Right kidney (tissue), 1 donor: Measurements from ENCODE around the gene GRIK3.

Source experiments
- DNase-seq: peaks from one replicate; pipeline ENCODE4 v3.0.0-alpha.2; 2016

GRIK3 gene

DNA sequence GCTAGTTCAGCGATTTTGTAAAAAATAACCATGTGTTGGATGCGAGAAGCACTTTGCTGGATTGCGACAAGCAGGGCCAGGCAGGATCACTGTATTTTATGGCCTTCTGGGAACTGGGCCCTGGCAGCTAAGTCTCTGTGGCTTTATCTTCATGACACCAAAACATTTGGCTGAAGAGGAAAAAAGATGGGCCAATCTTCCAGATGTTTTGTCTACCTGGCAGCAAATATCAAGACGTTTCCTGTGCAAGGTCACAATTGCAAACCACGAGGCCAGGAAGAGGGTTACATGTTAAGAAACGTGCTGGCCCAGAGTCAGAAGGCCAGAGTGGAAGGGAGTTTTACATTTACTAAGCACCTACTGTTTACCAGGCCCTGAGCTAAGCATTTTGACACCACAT lies 22.1 kb downstream of the GRIK3 start:
- DNase-seq: no peak

DNA sequence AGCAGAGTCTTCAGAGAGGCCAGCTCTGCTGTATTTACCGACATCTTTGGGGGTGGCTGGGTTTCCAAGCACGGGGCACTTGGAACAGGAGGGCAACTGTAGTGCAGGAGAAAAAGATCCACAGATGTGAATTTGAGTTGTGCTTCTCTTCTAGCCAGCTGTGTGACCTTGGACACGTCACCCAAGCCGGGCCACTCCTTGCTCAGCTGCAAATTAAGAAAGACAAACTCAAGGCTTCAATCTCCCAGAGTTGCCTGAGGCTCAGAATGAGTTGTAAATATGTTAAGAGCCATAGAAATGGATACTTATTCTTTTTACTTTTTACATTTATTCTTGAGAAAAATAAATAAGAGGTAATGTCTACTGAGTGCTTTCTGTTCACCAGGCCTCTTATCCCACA lies 24.3 kb downstream of the GRIK3 start:
- no peak for DNase-seq

DNA sequence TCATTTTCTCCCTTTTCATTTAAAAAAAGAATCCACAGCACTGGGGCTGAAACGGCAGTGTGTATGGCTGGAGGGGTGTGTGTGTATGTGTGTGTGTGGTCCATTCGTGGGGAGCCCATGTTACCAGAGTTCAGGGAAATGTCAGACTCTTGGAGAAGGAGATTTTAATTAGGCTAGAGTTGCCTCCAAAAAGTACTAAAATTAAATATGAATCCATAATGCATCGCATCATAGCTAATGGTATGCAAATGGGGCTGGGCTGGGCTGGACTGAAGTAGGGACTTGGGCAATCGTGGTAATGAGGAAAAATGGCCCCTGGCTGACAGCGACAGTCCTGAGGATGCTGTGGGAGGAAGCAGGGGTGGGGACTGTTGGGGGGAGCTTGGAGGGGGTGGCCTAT lies 24.8 kb downstream of the GRIK3 start:
- DNase-seq: no peak

DNA sequence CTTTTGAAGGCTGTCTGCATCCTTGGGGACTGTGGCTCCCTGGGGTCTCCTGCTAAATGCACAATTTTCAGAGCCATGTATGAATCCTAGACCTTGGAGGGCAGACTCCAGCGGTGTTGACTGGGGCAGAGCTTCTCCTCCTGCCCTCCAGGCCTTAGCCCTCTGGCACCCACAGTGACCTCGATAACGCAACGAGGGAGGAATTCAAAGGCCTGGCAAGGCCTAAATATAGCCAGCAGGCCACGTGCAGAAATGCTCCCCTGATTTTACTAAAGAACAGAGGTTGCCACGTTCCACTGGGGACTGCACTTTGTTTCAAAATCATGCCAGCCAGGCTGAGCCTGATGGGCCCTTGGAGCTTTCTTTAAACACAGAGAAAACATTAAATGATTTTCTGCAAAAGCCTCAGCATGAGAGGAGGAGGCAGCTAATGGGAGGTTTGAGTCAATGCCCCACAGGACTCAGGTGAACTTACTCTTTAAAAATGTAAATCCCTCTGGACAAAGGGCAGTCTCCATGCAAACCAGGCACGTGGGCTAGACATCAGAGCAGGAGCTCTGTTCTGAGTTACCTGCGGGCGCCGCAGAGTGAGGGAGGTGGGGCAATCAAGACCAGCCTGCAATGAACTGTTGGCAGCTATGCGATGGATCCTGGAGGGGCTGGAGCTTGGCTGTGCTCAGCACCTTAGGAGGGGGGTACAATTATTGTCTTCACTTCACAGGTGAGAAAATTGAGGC lies 28.0 kb downstream of the GRIK3 start:
- DNase-seq: no peak

DNA sequence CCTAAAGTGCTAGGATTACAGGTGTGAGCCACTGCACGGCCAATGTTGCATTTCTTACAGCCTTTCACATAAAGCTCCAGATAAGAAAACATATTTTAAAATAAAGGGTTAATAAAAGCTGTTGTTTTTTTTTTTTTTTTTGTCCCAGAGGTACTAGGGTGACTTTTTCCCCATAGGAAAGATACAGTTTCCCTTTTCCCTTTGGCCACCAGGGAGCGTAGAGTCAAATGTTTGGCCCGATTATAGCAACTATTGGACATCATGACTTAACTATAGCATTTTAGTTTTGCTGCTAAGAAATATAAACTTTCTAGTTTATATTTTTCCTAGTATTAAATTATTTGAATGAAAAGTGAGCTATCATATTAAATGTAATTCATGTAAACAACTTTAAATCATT lies 31.4 kb downstream of the GRIK3 start:
- no peak for DNase-seq

DNA sequence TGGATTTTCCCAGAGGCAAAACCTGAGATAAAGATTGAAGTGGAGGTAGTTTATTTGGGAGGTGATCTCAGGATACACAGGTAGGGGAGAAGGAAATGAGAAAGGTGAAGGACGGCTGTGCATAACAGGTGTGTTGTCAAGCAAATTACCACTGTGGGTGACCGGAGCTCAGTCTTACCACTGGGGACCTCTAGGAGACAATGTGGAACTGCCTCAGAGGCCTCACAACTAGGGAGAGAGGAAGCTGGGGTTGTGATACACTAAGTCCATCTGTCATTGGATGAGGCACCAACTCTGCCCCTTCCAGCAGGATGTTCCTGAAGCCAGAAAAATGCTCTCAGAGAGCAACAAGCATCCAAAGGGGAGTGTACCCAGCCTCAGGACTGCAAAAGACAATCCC lies 32.6 kb downstream of the GRIK3 start:
- DNase-seq: no peak

DNA sequence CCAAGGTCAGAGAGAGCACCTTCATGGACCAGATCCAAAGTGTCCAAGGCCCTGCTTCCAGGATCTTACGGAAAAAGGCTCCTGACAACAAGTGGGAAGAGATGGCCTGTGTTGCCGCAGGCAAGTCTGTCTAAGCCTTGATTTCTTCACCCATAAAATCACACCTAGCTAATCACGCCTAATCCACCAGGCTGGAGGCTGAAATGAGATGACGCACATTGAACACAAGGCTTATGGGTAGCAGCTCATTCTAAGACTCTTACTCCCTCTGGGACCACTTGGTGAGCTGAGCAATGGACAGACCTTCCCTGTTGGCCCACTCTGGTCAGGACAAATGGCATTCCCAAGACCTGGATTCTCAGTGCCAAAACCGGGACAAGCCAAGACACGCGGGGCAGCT lies 38.2 kb downstream of the GRIK3 start:
- no peak for DNase-seq

DNA sequence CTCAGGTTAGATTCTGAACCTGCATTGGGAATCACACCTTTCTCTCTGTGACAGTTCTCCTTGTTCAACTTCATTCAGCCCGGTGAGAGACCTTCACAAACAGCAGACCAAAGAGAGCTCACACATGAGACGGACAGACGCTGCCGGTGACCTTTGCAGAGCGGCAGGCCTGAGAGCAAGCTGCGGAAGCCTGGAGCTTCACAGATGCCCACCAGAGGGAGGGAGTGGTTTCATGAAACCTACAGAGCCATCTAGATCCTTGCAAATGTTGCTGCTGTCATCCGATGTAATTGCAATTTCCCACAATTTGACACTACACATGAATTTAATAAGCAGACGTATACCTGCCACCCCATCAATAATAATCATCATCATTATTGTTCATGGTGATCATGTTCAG lies 39.4 kb downstream of the GRIK3 start:
- no peak for DNase-seq

DNA sequence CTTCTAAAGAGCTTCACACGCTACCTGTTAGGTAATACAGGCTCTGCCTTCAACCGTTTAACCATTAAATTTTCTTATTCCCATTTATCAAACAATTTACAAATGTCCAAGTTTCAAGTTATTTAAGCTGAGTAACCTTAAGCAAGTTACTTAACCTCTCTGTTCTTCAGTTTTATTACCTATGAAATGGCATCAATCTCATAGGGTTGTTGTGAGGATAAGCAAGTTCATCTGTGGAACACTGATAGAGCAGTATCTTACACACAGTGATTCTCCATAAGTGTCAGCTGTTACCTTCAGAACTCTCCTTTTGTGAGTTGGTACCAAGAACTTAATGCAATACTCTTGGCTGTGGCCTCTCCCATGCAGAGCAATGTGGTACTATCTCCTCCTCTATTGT lies 40.0 kb downstream of the GRIK3 start:
- DNase-seq: no peak

DNA sequence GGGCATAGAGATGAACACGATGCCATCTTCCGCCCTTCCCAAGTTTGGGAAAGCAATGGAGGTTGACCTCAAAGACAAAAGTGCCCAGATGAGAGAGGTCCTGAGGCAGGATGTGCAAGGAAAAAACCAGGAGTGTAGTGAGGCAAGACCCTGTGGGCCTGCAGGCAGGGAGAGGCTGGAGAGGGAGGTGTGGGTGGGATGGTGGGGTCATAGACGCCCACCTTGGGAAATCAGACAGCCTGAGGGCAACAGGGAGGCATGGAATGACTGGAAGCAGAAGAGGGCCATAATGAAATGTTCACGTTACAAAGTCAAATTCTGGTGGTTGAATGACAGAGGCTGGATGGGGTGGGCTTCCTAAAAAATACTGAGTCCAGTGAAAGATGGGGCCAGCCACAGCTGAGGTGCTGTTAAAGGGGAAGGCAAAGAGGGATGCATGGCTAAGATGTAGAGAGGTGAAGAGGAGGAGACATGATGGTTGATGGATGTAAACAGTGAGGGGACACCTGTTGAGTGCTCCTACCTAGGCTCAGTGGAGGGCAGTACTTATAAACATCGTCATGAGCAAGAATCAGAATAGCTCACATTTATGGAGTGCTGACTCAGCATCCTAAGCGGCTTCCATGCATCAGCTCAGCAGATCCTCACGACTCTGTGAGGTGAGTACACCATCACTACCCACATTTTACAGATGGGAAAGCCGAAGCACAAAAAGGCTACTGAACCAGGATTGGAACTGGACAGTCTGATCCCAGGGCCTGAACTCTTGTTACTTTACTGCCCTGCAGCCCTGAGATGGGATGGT lies 42.0 kb downstream of the GRIK3 start:
- DNase-seq: no peak

DNA sequence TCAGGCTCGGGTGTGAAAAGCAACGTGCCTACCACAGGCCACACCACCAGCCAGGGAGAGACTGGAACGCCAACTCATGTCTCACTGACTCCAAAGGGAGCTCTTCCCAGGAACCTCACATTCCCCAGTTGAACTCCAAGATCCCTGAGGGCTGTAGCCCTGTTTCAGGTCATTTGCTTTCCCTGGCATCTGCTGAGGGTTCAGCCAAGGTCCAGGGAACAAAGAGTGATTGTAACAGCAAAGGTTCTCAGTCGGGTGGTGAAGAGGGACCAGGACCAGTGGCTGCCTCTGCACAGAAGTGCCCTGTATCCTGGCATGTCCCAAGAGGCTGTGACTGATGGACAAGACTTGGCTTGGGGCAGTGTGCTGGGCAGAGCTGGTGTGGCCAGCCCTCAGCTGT lies 42.8 kb downstream of the GRIK3 start:
- no peak for DNase-seq

DNA sequence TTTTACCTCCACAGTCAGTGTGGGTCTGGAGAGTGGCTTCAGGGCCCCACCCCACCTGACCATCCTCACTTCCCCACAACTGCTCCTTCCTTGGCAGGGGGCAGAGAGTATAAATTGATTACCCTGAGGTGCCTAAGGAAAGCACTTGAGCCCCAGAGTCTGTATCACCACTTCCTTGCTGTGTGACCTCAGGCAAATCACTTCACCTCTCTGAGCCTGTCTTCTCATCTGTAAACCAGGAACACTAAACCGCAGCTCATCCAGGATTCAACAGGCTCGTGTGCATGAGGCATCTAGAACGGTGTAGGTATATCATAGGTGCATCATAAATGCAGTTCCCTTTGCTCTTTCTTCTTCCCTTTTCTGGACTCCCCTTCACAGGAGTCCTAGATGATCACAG lies 43.4 kb downstream of the GRIK3 start:
- DNase-seq: no peak

DNA sequence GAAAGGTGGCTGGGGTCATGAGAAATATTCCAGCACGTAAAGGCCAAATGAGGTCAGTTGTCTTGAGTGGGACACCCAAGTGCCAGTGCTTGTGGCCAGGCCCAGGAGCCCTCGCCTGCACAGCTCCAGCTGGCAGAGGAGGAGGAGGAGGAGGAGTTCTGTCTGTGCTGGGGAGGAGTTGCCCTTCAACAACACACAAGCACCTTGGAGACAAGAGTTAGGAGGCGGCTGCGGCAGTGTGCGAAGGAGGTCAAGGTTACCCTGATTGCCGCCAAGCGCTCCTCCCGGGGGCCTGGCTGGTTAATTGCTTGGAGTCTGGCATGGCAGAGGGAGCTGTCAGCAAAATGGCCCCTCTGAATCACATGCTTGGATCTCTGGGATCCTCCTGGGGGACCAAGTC lies 45.1 kb downstream of the GRIK3 start:
- DNase-seq: peak; percentile 28

DNA sequence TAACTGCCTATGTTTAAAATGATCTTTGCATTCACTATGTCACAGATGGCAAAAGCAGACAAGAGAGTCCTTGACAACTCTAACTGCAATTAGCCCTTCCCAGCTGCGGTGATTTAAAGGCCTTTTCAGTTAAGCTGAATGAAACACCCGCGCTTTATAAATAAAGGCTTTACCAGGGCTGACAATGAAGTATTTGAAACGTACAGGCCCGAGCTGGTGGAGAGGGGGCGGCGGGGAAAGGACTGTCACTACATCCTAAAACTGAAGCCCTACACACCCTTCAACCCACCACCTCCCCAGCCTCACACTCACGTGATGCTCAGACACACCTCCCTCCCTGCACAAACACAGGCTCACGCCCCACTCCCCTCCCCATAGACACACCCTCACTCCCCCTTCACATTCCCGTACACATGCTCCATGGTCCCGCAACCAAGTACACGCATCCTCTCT lies 45.5 kb downstream of the GRIK3 start:
- DNase-seq: no peak

DNA sequence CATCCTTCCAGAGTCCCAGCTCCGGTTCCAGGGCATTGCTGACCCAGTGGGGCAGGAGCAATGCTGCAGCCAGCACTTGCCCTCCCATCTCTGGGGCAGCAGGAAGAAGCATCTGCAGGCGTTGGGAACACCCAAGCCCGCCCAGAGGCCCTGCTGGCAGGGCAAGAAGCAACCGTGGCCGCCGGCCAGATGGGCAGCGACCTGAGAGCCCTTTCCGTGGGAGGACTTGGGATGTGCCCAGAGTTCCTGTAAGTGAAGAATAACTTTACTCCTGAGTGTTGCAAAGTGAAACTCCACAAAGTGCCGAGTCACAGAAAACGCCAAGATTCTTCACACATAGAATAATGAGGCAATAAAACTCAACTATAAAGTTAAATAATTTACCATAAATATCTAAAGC lies 46.0 kb downstream of the GRIK3 start:
- DNase-seq: peak; percentile 22

DNA sequence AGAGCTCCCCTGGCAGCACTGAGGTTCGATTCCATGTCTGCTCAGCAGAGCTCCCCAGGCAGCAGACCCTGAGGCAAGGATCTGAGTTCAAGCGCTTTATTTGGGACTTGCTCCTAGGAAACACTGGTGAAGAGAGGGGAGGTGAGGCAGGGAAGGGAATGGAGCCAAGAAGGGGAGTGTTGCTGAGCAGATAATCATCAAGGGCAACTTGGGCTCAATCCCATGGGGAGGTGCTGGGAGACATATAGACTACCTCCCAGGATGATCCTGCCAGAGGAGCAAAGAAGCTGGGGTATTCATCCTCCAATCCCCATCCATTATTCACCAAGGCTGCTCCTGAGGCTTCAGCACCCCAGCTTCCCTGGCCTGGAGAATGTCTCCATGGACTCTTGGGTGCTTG lies 47.0 kb downstream of the GRIK3 start:
- DNase-seq: no peak

DNA sequence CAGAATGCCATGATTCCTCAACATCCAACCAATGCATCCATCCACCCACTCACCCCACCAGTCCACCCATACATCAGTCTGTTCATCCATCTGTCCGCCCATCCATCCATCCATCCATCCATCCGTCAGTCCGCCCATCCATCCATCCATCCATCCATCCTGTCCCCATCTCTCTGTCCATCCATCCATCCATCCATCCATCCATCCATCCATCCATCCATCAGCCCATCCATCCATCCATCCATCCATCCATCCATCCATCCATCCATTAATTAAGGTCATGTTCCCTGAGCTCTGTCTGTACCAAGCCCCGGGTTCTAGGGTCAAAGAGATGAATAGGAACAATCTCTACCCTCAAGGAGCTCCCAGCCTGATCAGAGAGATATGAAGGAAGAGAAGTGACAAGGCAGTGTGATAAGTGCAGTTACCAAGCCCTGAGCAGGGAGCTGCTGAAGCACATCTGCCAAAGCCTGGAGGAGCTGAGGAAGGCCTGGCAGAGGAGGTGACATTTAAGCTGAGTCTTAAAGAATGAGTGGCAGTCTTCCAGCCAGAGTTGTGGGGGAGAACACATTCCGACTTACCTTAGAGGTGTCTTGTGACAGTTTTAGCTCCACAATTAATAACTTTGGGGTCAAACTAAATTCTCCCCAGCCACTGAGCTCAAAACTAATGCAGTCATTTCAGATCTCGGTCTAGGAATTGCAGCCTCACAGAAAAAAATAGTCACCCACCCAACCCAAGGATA lies 47.9 kb downstream of the GRIK3 start:
- DNase-seq: no peak

DNA sequence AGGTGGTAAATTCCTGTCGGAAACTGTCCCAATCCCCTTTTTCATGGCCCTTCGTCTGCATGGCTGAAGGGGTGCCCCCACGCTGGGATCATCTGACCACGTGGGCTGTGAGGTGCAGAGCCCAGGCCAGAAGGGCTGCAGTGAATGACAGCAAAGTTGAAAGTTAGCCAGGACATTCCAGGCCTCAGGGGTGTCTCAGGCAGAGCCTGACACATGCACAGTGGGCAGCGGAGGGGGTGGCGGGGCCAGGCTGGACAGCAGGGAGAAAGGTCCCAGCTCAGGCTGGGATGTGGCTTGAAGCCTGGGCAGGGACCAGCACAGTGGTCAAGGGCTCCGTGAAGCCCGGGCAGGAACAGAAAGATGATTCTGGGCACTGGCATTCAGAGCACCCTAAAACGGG lies 49.6 kb downstream of the GRIK3 start:
- DNase-seq: no peak

DNA sequence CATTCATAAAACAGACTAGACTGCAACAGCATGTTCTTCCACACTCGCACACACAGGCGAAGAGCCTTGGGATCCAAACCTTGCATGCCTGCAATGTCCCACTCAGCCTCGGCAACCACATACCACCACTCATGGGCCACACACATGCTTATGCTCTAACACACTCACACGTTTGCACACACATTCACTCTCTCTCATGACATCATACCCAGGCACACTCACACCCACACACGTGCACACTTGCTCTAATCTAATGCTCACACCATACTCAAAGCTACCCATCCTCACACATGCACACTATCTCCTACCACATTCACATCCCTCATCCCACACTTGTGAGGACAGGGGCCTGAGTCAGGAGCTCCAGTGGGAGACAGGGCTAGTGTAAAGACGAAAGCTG lies 50.3 kb downstream of the GRIK3 start:
- DNase-seq: no peak

DNA sequence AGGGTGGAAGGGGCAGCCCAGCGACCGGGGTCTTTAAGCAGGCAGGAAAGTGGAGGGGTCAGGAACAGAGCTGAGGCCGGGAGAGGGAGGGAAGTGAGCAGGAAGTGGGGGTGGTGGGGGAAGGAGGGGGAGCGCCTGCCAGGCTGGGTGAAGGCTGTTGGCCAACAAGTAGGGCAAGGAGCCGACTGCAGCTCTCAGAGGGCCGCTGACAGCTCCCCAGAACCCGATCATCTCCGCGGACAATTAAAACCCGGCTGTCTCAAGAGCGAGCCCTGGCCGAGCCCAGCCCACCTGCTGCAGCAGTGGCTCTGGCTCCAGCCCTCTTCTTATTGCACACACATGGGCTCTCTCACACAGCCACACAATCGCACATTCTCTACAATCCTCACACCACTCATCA lies 51.6 kb downstream of the GRIK3 start:
- DNase-seq: no peak

DNA sequence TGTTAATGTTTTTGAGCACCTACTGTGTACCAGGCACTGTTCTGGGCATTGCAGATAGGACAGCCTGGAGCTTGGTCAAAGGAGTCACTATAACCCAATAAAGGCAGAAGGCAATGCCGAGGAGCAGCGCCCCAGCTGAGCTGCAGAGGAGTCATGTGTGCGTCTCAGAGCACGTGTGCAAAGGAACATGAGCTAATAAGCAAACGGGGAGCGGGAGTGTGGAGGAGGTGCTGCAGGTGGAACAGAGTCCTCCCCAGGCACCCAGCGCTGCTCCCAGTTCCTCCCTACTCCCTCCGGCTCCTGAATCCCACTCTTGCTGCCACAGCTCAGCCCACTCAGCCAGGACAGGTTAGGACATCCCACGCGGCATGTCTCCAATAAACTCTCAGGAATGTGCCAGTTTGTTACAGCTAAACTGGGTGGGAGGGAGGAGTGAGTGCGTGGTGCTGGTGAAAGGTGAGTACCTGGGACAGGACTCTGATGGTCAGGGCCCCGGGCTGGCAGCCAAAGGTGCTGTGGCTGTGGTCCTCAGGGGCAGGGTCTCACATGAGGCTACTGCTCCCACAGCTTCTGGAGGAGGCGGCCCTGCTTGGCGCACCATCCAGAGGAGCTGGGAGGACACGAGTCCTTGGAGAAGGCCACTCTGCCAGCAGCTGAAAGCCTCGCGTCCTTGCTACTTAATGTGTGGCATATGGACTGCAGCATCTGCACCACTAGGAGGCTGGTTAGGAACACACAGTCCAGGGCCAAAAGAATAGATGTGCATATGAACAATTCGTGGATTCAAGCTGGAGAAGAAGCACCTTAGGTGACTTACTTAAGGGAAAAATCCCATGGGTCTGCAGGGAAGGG lies 52.3 kb downstream of the GRIK3 start:
- DNase-seq: peak; percentile 28

DNA sequence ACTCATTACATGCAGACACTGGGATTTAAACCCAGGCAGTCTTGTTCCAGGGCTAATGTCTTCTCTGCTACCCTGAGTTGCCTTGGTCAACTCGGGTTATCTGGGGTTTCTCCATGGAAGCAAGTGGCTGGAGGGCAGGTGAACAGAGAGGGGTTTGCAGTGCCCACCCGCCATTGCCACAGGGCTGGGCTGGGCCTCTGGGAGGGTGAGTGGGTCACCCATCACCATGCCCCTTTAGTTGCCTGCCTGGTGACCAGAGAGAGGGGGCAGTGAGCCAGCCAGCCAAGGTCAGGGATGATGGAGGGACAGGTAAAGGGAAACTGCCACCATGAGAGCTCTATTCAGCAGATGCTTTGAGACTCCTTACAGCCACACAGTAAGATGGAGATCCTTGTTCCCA lies 53.2 kb downstream of the GRIK3 start:
- DNase-seq: no peak
